NCI-H460 (cell line): ENCODE measurements around the gene MCTP1. TPM values are rescaled to one million over a fixed set of nuclear protein-coding genes. Genes with fewer than 3 reads are reported as not detected.
"Not testable (repeated sequence)": the region's sequence is repeated elsewhere in the genome, so short reads cannot be mapped to it uniquely, and the experiment has no call there.

Experiments
- DNase-seq: peaks from one replicate; pipeline ENCODE4 v3.0.0-alpha.2; 2016; ENCODE audit warnings: low read depth; ENCODE audit errors: extremely low read depth
- total RNA-seq: library from RNA; depleted of rRNA; stranded (reverse); fragments of >200 nt; shearing (Covaris generic); gene quantifications from 2 replicates; pipeline ENCODE4 v1.2.3, GENCODE V29; 2014

The MCTP1 gene
- total RNA-seq, 1 experiment from 2014 or later, result 46.4 TPM

DNA sequence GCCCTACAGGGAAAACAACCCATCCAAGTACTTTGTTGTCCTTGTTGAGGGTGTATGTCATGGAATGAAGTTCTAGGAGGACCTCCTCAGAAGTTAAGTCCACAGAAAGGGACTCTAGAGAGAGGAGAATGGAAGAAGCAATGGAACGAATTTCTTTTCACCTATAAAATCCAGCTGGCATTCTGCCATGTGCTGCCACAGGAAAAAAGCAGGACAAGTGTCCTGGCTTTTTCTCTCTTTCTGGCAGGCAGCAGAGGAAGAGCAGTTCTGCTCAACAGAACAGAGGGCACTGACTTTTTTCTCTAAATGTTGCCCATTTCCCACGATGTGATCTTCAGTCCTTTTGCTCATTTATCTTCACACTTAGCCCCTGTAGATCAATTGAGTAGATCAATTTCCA lies 240.8 kb downstream of the MCTP1 start:
- no peak for DNase-seq

DNA sequence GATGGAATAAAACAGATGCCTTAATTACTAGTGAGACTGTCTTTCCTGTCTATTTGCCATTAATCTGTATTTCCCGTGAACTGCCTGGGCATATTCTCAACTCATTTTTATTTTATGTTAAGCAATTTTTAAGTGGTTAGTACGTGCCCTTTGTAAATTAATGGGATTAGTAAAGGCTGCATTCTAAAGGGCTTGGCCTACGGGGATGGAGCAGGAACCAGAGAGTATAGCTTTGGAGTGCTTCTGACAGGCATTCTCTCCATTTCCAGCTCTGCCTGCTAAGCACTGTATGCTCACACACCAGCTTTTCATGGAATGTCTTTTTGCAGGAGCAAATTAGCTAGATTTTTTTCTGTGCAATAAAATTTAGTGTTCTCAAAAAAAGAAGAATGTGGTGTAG lies 241.2 kb downstream of the MCTP1 start:
- DNase-seq, result no peak

DNA sequence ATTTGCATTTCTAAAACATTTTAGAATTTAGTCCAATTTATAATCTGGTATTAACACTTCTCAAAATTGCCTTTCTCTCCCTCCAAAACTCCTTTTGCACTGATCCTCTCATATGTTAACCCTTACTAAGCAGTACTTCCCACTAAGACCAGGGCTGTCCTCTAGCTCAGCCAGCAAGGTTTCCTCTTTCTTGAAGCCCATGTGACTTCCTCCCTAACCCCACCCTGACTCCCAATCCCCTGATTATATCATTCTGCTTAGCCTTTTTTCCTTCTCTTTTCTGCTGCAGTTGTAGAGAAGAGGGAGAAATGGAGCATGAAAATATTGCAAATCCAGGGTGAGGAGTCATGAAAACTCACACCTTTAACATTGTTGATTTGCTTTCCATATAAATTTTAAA lies 241.7 kb downstream of the MCTP1 start:
- no peak for DNase-seq

DNA sequence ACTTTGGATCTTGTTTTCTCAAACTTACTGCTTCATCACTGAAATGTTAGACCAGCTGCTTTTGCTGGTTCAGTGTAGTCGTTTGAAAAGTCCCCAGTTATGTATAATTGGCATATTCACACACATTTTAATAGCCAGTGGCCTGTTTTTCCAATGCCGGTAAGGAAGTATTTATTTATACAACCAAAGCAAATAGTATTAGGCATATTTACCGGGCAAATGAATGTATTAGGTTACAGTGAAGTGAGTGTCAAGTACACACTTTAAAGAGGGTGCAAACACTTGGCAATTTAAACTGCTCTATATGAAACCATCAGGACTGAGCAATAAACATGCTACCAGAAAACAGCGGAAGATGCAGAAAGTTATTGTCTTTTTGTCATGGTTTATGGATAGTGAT lies 242.9 kb downstream of the MCTP1 start:
- no peak for DNase-seq

DNA sequence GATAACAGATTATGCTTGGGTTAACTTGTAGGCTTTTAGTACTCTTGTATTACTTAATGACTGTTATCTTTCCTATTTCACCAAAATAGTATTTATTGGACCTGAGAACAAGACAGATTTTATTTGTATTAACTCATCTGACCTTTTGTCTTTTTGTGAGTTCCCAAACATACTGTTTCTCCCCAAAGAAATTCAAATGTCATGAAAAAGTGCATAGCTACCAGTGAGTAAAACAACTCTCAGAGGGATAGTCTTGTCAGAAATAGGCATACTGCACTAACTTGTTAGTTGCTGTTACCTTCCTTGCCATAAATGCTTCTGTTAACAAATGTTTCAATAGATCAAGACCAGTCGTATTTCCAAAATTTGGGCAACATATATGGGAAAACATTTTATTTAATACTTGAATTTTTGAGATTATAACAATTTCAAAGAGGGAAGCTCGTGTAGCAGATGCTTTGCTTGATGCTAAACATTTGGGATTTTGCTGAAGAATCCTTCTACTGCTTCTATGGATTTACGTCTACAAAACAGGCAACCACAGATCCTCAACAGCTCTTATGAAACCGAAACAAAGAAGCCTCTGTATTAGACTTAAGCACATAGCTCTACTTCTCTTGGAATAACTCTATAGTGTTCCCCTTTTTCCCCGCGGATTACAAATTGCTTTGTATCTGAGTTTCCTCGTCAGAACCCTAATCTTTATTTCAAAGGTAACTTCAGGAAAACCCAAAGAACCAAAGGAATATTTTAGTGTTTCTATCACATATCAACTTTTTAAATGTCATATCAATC lies 248.8 kb downstream of the MCTP1 start:
- DNase-seq, result no peak

- no peak for DNase-seq
Measured at GRCh38 chr5:95032801-95033200, 252.1 kb downstream of the MCTP1 start.

- no peak for DNase-seq
Measured at GRCh38 chr5:95029569-95030366, 255.1 kb downstream of the MCTP1 start.

- no peak for DNase-seq
Measured at GRCh38 chr5:95027775-95028174, 257.1 kb downstream of the MCTP1 start.

- DNase-seq, result no peak
Measured at GRCh38 chr5:95027151-95027721, 257.7 kb downstream of the MCTP1 start.

DNA sequence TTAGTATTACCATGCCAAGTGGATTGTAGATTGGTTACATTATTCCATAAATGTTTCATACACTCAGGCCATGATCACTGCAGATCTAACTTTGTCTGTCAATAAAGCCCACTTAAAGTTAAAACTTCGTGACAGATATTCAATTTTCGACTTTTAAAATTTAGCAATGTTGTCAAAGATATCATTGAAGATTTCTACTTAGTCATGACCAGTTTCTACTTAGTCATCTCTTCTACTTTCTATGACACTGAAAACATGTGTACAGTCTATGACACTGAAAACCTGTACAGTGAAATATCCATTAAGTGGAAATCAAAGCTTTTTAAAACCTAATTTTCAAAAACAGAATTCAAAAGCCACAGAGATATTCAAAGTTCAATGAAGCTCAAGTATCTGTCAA lies 258.2 kb downstream of the MCTP1 start:
- DNase-seq, result no peak

DNA sequence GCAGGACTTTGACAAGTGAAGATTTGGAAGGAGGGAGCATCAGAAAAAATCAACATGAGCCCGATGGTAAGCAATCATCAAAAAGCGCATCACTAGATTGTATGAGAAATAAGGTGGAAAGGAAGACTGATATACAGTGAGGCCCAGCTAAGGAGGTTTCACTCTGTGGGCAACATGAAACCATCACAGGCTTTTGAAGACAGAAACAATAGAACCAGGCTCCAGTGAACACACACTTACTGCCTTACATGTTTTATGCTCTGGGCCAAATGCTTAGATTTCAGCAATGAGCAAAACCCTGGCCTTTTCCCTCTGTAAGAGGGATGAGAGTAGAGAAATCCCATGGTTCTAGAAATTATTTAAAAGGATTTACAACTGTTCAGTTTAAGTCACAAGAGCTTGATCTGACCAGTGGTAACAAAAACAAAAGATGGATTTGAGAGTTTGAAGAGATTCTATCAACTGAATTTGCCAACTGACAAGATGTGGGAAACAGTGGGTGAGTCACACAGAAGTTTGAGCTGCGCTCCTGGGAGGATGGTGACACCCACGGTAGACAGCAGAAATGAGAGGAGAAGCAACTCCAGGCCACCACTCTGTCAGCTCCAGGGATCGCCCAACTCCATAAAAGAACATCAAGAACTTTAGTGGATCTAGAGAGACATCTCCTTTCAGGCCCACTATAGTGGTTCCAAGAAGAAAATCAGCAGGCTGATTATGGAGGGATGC lies 261.8 kb downstream of the MCTP1 start:
- DNase-seq, result no peak

GRCh38 chr5:95020345-95020744 lies 264.5 kb downstream of the MCTP1 start:
- no peak for DNase-seq

GRCh38 chr5:95018946-95019345 lies 265.9 kb downstream of the MCTP1 start:
- no peak for DNase-seq

DNA sequence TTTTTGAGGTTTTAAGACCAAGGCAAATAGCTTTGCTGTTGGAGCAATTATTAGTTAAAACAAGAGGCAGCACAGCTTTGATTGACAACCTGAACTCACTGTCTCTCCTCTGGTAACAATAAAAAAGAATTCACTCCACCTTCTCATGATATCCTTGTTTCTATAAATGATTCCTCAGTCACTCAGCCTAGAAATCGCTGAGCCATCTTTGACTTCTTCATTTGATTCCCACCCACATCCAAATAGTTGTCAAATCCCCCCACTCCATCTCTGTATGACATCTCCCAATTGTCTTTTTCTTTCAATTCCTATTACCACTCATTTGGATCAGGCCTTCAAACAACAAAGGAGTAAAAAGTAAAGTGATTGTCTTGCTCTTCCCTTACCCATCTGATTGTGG lies 266.4 kb downstream of the MCTP1 start:
- no peak for DNase-seq

- no peak for DNase-seq
Measured at GRCh38 chr5:95009812-95010211, 275.1 kb downstream of the MCTP1 start.

- DNase-seq, result no peak
Measured at GRCh38 chr5:95007921-95008597, 276.8 kb downstream of the MCTP1 start.

DNA sequence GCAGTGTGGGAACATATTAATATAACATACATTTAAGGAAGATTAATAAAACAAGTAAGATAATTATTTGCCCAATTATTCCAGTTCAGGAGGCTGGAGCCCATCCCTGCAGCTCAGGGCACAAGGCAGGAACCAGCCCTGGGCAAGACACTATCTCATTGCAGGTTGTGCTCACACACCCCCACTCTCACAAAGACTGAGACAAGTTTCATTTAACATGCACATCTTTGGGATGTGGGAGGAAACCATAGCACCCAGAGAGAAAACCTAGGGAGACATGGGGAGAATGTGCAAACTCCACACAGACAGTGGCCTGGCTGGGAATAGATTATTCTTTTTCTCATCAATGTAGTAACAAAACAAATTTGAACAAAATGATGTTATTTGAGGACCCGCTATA lies 279.1 kb downstream of the MCTP1 start:
- DNase-seq, result no peak

- no peak for DNase-seq
Measured at GRCh38 chr5:94998670-94999069, 286.2 kb downstream of the MCTP1 start.

DNA sequence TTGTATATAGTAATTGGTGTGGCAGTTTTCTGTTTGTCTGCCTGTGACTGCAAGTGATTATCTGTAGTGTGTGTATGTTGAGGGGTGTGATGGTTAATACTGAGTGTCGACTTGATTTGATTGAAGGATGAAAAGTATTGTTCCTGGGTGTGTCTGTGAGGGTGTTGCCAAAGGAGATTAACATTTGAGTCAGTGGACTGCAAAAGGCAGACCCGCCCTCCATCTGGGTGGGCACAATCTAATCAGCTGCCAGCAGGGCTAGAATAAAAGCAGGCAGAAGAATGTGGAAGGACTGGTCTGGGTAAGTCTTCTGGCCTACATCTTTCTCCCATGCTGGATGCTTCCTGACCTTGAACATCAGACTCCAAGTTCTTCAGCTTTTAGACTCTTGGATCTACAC lies 290.4 kb downstream of the MCTP1 start:
- DNase-seq, result not testable (repeated sequence)

GRCh38 chr5:94993491-94993890 lies 291.4 kb downstream of the MCTP1 start:
- no peak for DNase-seq

DNA sequence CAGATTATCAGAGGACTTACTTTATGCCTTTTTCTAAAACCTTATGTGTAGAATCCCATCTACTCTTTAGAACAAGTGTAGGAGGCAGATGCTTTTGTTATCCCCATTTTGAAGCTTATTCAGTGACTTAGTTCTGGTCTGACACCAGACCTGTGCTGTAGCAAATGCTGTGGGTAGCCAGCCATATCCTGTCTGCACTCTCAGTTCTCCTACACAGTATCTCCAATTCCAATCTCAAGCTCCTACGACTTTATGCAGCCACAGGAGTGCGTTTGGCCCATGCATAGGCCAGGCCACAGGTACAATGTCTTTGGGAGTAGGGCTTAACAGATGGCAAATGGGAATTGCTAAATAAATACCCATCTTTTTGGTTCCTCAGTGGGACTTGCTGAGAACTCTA lies 292.6 kb downstream of the MCTP1 start:
- no peak for DNase-seq
